Suprapubic skin (tissue), 4 donors: ENCODE data around the gene LRRC4C.

Experiments used
- CTCF ChIP-seq, 2 donors: fragments of 200-600 bp in 1 of 2; fragments of 450-650 bp in 1 of 2; sonication (generic) in 1 of 2; IDR thresholded peaks; one replicate each; pipeline ENCODE4 v1.5.1; 2016 to 2019; ENCODE audit warnings: antibody characterized with exemption in 2 of 2, mild to moderate bottlenecking in 1 of 2, moderate library complexity in 1 of 2
- POLR2A ChIP-seq, 2 donors: fragments of 450-650 bp; IDR thresholded peaks; one replicate each; pipeline ENCODE4 v1.6.1; 2017; ENCODE audit warnings: antibody characterized with exemption in 2 of 2, mild to moderate bottlenecking in 2 of 2, moderate library complexity in 2 of 2
- POLR2AphosphoS5 ChIP-seq, 3 donors: sonication (generic); formaldehyde crosslinking; IDR thresholded peaks; one replicate each; pipeline ENCODE4 v1.6.1; 2017; ENCODE audit warnings: antibody characterized with exemption in 3 of 3

GRCh38 chr11:41419901-41420300, 39.6 kb downstream of the LRRC4C start:
- no peak for TF ChIP-seq CTCF (IDR thresholded peaks at IDR 0.05)
- no peak for TF ChIP-seq POLR2A (IDR thresholded peaks at IDR 0.05)
- TF ChIP-seq POLR2AphosphoS5 (IDR thresholded peaks at IDR 0.05) = no peak
